ENCODE measurements around the gene VWF. TPM values are rescaled to one million over a fixed set of nuclear protein-coding genes. Genes with fewer than 3 reads are reported as not detected.

VWF gene
- total RNA-seq, 1 donor from 2014 or later = 0.10 TPM

DNA sequence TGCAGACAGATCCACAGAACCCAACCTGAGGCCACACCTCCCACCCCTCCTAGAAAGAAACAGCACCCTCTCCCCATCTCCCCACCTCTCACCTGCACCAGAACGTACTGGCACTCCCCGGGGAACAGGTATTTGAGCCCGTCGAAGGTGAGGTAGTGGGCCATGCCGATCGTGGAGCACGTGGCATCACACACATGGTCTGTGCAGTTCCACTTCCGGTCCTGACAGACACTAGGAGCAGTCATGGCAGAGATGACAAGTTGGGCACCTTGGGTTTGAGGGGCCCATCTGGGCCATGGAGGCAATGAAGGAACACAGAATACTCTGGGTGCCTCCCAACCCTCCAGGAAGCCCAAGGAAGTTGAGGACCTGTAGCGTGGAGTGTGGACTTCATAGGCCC is 89.9 kb downstream of the VWF start:
- Mint-ChIP-seq H3K27me3 (peaks cover 19% of the 10 kb centered on the region), H3K36me3 (ENCODE audit: insufficient read depth) (no peaks in the 10 kb centered on the region), H3K27ac (no peak overlapping the region), H3K4me1 (ENCODE audit: low read depth) (no peaks in the 10 kb centered on the region), H3K9me3 (ENCODE audit: low read depth) (no peaks in the 10 kb centered on the region), H3K4me3 (ENCODE audit: low read depth) (no peak overlapping the region)
- DNase-seq (ENCODE audit: low spot score, unreplicated experiment) = no peak
- TF ChIP-seq, protein P1, sequence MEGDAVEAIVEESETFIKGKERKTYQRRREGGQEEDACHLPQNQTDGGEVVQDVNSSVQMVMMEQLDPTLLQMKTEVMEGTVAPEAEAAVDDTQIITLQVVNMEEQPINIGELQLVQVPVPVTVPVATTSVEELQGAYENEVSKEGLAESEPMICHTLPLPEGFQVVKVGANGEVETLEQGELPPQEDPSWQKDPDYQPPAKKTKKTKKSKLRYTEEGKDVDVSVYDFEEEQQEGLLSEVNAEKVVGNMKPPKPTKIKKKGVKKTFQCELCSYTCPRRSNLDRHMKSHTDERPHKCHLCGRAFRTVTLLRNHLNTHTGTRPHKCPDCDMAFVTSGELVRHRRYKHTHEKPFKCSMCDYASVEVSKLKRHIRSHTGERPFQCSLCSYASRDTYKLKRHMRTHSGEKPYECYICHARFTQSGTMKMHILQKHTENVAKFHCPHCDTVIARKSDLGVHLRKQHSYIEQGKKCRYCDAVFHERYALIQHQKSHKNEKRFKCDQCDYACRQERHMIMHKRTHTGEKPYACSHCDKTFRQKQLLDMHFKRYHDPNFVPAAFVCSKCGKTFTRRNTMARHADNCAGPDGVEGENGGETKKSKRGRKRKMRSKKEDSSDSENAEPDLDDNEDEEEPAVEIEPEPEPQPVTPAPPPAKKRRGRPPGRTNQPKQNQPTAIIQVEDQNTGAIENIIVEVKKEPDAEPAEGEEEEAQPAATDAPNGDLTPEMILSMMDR (IDR thresholded peaks at IDR 0.05; ENCODE audit: unreplicated experiment) = no peak

DNA sequence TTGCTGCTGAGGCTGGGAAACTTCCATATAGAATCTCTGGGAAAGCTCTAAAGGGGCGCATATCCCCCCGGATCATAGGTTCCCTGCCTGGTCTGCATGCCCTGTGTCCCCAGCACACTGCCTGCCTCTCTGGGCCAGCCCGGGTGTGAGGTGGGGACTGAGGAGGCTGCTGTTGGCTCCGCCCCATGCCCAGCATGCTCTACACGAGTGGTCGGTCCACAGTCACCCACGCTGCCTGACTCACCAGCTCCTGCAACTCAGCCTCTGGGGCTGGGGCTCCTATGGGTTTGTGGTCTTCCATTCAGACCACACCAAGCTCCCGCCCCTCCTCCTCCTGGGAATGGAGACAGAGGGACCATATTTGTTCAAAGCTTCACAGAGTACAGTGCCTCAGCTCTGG is 90.9 kb downstream of the VWF start:
- Mint-ChIP-seq H3K4me1 (ENCODE audit: low read depth) (no peaks in the 10 kb centered on the region), H3K9me3 (ENCODE audit: low read depth) (no peaks in the 10 kb centered on the region), H3K27me3 (peaks cover 9% of the 10 kb centered on the region), H3K4me3 (ENCODE audit: low read depth) (no peak overlapping the region), H3K27ac (no peak overlapping the region), H3K36me3 (ENCODE audit: insufficient read depth) (no peaks in the 10 kb centered on the region)
- TF ChIP-seq, protein P1 (IDR thresholded peaks at IDR 0.05; ENCODE audit: unreplicated experiment) = no peak
- DNase-seq (ENCODE audit: low spot score, unreplicated experiment) = no peak

DNA sequence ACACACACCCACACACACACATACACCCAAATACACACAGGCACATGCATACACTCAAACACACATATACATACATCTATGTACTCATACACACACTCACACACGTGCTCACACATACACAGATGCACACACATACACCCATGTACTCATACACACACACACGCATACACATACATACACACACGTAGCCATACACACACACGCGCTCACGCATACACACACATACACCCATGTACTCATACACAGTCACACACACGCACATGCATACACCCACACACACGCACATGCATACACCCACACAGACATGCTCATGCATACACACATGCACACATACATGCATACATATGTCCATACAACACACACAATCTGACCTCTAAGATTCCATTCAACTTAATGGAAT is 91.7 kb downstream of the VWF start:
- no peak overlapping the region for H3K27ac Mint-ChIP-seq
- no peaks in the 10 kb centered on the region for H3K4me1 Mint-ChIP-seq (ENCODE audit: low read depth)
- H3K4me3 Mint-ChIP-seq (ENCODE audit: low read depth) = no peak overlapping the region
- H3K36me3 Mint-ChIP-seq (ENCODE audit: insufficient read depth) = no peaks in the 10 kb centered on the region
- no peak for DNase-seq (ENCODE audit: low spot score, unreplicated experiment)
- TF ChIP-seq, protein P1 (IDR thresholded peaks at IDR 0.05; ENCODE audit: unreplicated experiment) = no peak
- peaks cover under 1% of the 10 kb centered on the region for H3K9me3 Mint-ChIP-seq (ENCODE audit: low read depth)
- peaks cover 4% of the 10 kb centered on the region for H3K27me3 Mint-ChIP-seq

DNA sequence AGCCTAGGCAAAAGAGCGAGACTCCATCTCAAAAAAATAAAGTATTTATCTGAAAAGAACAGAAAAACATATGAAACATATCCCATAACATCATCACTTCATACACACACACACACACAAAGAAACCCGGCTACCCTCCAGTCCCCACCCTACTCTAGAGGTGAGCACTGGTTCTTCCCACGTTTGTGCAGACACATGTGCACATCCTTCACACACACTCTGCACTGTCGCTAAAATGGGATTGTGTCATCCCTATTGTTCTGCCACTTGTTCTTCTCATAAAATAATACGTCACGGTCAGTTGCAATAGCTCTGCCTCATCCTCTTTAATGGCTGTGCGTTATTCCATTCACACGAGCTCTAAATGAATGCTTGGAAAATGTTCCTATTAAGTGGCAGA is 93.5 kb downstream of the VWF start:
- Mint-ChIP-seq H3K9me3 (ENCODE audit: low read depth) (peaks cover 9% of the 10 kb centered on the region), H3K27me3 (peaks cover 4% of the 10 kb centered on the region), H3K4me3 (ENCODE audit: low read depth) (no peak overlapping the region), H3K4me1 (ENCODE audit: low read depth) (no peaks in the 10 kb centered on the region), H3K27ac (no peak overlapping the region), H3K36me3 (ENCODE audit: insufficient read depth) (no peaks in the 10 kb centered on the region)
- no peak for DNase-seq (ENCODE audit: low spot score, unreplicated experiment)
- TF ChIP-seq, protein P1 (IDR thresholded peaks at IDR 0.05; ENCODE audit: unreplicated experiment) = no peak

DNA sequence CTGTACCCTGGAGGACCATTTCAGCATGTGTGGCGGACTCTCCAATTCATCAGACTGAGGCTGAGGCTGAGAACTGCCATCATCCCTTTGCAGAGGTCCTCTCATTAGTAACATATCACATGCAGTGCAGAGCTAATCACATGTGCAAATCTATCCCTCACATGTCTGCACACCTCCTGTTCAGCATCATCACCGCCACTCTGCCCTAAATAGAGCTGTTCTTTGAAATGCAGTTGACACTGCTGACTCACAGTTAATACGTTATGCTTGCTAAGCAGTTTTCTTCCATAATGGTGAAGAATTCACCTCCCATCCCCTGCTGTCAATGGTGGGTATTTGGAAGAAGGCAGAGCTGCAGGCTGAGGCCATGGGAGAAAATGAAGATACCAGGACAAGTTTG is 94.4 kb downstream of the VWF start:
- Mint-ChIP-seq H3K36me3 (ENCODE audit: insufficient read depth) (no peaks in the 10 kb centered on the region), H3K9me3 (ENCODE audit: low read depth) (peaks cover 9% of the 10 kb centered on the region), H3K4me3 (ENCODE audit: low read depth) (no peak overlapping the region), H3K27ac (no peak overlapping the region), H3K4me1 (ENCODE audit: low read depth) (no peaks in the 10 kb centered on the region), H3K27me3 (peaks cover 4% of the 10 kb centered on the region)
- no peak for DNase-seq (ENCODE audit: low spot score, unreplicated experiment)
- TF ChIP-seq, protein P1 (IDR thresholded peaks at IDR 0.05; ENCODE audit: unreplicated experiment) = no peak
